Fibroblast of upper back skin (primary cell): ENCODE data around the gene BACH2.
A peak's percentile ranks its signal among the peaks of the same experiment; 100 is the strongest.
"Not testable (repeated sequence)": the region's sequence is repeated elsewhere in the genome, so short reads cannot be mapped to it uniquely, and the experiment has no call there.

ENCODE experiments used
- DNase-seq: peaks from one replicate; pipeline ENCODE4 v3.0.0-alpha.2; 2013

Gene BACH2

DNA sequence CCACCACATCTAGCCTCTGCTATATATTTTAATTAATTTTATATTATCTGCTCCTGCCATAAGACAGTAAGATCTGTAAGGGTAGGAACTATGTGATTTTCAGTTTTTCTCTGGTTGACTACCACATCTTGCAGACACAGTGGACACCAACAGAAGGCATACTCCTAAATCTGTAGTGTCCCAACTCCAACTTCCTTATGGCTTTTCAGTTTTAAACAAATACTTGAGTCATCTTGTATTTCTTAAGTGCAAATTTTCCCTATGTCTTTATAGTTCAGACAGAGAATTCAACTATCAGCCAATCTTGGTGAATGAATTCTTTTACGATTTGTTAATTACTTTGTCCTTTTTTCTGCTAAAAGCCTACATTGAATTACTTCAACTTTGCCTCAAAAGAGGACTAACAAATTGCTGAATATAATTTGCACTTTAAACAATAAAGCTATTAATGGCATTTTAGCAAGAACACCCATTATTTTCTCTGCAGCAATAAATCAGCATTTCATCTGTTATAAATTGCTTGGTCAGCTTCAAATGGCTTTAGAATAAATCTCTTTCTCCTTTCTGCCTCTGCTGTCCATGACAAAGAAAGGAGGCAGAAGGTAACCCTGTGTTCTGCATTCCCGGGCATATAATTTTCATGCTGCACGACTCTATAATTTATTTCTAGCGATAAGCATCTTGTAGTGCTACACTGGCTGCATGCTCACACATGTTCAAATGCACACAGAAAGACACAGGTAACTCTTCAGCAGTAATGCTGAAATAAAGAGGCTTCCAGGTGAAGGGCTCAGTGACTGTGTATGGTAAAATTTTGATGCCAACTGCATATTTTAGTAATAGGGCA is 144.8 kb downstream of the BACH2 start:
- no peak for DNase-seq

DNA sequence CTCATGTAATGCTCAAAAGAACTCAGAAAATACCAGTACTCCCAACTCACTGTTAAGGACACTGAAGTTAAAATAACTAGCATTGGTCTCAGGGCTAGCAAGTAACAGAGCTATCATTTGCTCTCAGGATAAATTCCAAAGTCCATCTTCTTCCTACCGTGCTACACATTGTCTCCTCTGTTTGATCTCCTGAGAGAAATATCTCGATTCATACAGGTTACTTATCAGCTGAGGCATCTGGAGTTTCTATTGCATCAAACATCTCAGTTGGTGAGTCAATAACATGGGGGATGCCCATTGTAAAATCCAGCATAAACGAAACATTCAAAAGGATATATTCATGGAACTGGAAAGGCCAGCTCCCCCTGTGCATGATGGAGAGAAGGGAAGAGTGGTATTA is 147.4 kb downstream of the BACH2 start:
- DNase-seq, result no peak

GRCh38 chr6:90148867-90149266 is 147.8 kb downstream of the BACH2 start:
- DNase-seq, result no peak

GRCh38 chr6:90146921-90147649 is 149.6 kb downstream of the BACH2 start:
- DNase-seq, result no peak

GRCh38 chr6:90146024-90146423 is 150.6 kb downstream of the BACH2 start:
- no peak for DNase-seq

DNA sequence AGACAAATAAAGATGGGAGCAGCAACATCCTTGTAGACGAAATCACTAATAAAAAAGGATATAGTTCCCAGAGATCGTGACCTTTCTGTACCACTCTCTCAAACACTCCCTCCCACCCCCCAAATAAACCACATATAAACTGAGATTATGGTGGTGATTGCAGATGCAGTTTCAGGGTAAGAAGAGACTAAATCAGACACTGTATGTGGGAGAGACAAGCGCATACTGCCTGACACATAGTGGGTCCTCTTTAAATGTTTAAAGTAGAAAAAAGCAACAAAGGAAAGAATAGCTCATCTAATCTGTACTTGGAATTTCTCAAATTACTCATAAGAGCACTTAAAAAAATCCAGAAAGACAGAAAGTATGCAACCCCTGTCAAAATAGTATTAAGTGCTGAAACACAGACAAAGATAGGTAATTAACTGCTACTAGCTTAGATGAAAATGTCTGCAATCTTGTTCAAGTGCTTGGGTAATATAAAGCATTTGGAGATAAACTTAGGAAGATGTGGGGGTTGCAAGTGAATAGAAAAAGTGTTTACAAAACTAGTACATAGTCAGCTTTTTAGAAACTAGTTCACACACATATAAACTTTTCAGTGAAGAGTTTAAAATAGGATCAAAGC is 151.6 kb downstream of the BACH2 start:
- DNase-seq, result peak; percentile 40

DNA sequence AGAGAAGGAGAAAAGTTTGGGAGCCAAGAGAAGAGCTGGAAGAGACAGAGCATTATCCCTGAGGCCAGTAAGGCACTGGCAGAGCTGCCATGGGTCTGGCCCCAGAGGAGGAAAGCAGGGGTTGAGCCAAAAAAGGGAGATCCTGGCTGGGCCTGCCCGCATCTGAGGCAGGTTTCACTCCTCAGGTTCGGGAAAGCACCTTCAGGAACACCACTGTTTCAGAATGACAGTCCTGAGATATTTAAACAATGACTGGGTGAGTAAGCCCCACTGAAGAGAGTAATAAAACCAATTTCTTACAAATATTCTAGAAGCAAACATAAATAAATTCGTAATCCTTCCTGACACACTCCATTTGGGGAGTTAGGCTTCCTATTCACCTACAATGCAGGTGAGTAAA is 152.2 kb downstream of the BACH2 start:
- DNase-seq, result no peak

GRCh38 chr6:90140683-90141082 is 156.0 kb downstream of the BACH2 start:
- DNase-seq, result no peak

- DNase-seq, result no peak
Measured at GRCh38 chr6:90139272-90139817, 157.3 kb downstream of the BACH2 start.

GRCh38 chr6:90136837-90137568 is 159.6 kb downstream of the BACH2 start:
- no peak for DNase-seq

GRCh38 chr6:90136176-90136575 is 160.5 kb downstream of the BACH2 start:
- DNase-seq, result peak; percentile 27

- peak; percentile 92 for DNase-seq
Measured at GRCh38 chr6:90135667-90136066, 161.0 kb downstream of the BACH2 start.

- not testable (repeated sequence) for DNase-seq
Measured at GRCh38 chr6:90133664-90134063, 163.0 kb downstream of the BACH2 start.

DNA sequence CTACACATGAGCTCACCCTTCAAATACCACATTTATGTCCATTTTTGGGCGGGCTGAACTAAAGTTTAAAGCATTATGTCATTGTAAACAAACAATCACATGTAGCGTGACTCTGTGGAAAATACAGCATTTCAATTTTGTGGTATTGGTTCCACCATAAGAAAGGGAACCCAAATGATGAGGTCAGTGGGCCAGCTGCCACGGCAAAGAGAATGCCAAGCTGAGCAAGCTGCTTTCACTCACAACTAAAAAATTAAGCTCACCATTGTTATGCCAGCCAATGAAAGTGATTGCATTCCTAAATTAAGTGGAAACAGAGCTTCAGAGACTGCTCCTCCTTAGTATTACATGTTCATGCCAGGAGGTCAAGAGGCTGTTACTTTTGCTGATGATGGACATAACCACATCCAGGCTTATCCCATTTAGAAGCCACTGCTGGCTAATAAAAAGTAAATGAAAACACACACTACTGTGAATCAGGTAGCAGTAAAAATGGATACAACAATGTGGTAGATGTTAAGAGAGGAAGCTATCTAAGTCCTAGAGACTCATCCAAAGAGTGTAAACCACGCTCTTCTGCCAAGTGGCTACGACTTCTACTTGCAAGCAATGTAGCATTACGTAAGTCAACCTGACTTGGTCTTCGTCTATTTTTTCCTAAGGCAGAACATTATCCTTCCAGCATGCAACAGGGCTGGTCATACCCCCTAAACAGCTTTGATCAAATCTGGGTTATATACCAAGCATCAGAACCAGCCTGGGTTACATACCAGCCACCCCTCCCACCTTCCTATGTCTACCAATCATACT is 164.8 kb downstream of the BACH2 start:
- DNase-seq, result peak; percentile 88

GRCh38 chr6:90131125-90131524 is 165.5 kb downstream of the BACH2 start:
- DNase-seq, result peak; percentile 11

GRCh38 chr6:90128687-90129086 is 168.0 kb downstream of the BACH2 start:
- not testable (repeated sequence) for DNase-seq

GRCh38 chr6:90127595-90127994 is 169.0 kb downstream of the BACH2 start:
- DNase-seq, result no peak

GRCh38 chr6:90126839-90127238 is 169.8 kb downstream of the BACH2 start:
- DNase-seq, result no peak

- no peak for DNase-seq
Measured at GRCh38 chr6:90126181-90126580, 170.5 kb downstream of the BACH2 start.

DNA sequence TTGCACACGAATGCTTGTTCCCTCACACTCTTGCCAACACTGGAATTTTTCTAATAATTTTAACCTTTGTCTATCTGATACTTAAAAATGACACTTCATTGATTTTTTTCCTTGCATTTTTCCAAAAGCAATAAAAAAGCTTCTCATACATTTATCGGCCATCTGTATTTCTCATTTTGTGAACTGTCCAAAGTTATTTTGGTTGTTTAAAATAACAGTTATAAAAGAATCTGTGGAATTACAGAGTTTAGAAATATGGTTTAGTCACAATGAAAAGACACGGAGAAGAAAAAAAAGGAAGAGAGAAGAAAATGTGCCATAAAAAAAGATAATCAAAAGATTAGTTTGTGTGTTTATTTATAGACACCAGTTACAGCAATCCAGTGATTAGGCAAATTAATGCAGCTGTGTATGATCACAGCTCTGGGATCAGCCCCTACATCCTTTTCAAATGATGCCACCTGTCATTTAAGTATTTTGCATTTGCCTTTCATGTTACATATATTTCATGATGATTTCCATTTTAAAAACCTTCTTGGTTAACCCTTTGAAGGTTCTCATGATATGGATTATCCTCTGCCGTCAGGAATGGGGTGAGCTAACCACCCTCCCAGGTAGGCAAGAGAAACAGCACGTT is 171.7 kb downstream of the BACH2 start:
- DNase-seq, result peak; percentile 15

GRCh38 chr6:90123831-90124230 is 172.8 kb downstream of the BACH2 start:
- peak; percentile 50 for DNase-seq
